ENCODE data around the gene AUTS2.

The AUTS2 gene

DNA sequence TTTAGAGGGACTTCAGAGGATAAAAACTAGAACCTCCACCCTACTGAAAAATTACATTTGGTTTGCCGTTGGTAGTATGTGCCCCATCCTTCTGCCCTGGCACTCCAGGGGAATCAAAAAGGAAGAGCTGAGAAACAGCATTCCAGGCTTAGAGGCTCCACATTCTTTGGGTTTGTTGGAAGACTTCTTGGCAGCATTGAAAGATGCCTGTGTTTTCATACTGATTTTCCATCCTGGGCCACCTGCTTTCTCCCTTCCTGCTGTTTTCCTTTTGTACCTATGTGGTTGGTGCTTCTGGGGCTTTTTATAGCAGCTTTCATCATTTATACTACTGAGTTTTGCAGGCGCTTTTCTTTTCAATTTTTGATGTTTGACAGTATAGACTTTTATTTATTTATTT lies 61.7 kb downstream of the AUTS2 start:
- Mint-ChIP-seq H3K27me3 (ENCODE audit: low read depth) (no peaks in the 10 kb centered on the region), H3K4me1 (peaks cover 60% of the 10 kb centered on the region), H3K36me3 (ENCODE audit: low read depth) (no peaks in the 10 kb centered on the region), H3K9me3 (no peaks in the 10 kb centered on the region), H3K4me3 (no peak overlapping the region), H3K27ac (peak overlapping the region in 1 of 3 experiments; percentile 60)
- TF ChIP-seq, protein P1, sequence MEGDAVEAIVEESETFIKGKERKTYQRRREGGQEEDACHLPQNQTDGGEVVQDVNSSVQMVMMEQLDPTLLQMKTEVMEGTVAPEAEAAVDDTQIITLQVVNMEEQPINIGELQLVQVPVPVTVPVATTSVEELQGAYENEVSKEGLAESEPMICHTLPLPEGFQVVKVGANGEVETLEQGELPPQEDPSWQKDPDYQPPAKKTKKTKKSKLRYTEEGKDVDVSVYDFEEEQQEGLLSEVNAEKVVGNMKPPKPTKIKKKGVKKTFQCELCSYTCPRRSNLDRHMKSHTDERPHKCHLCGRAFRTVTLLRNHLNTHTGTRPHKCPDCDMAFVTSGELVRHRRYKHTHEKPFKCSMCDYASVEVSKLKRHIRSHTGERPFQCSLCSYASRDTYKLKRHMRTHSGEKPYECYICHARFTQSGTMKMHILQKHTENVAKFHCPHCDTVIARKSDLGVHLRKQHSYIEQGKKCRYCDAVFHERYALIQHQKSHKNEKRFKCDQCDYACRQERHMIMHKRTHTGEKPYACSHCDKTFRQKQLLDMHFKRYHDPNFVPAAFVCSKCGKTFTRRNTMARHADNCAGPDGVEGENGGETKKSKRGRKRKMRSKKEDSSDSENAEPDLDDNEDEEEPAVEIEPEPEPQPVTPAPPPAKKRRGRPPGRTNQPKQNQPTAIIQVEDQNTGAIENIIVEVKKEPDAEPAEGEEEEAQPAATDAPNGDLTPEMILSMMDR (IDR thresholded peaks at IDR 0.05; ENCODE audit: unreplicated experiment in 3 of 3) = no peak

DNA sequence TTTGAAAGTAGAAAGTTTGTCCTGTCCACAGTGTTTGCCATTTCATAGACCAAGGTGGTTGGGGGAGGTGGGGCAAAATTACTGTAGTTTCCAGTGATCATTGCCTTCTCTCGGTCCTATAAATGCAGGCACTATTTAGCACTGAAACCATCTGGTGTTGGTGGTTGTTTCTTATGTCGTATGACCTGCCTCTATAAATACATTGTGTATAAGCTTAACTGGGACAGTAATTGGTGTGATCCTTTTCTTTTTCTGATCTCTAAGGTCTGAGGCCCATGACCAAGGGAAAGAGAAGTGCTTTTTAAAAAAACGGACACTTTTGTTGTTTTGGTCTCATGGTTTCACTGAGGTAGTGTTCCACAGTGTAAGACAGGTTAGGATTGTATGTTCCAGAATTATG lies 63.1 kb downstream of the AUTS2 start:
- TF ChIP-seq, protein P1 (IDR thresholded peaks at IDR 0.05; ENCODE audit: unreplicated experiment in 3 of 3) = no peak
- H3K27ac Mint-ChIP-seq = no peak overlapping the region
- peaks cover 47% of the 10 kb centered on the region for H3K4me1 Mint-ChIP-seq
- H3K27me3 Mint-ChIP-seq (ENCODE audit: low read depth) = no peaks in the 10 kb centered on the region
- no peaks in the 10 kb centered on the region for H3K9me3 Mint-ChIP-seq
- H3K4me3 Mint-ChIP-seq = no peak overlapping the region
- no peaks in the 10 kb centered on the region for H3K36me3 Mint-ChIP-seq (ENCODE audit: low read depth)

DNA sequence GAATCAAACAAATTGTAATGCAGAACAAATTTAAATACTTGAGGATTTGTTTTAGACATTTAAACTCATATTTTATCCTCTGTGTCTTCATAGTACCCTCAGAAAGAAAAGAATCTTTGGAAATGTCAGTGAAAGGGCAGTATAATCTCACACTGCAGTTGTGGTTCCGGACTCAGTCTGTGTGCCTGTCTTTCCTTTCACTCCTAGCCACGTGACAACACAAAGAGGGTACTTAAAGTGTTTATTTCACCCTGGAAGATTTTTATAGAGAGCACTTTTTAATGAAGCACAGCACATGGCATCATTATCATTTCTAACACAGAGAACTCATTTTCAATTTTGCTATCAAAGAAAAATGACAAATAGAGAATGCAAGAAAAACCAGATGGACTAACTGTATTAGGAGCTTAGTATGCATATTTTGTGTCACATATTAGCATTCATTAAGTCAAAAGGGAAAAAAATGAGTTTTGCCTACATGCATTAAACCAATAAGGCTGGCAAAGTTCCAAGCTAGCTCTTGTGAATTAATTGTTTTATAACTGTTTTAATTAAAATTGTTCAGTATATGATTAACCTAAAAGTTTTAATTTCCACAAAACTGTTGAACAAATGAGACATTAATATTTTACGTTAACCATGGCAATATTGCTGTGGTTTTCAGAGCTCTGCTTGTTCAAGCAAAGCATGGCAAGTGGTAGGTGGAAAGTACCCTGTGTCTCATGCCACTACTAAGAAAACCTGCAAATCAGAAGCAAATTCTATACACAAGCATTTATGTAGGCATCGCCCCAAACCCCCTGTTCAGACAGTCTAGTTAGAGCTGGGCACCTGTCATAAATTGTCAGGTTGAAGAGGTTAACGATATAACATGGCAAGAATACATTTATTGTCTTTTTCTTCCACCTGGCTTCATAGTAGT lies 65.9 kb downstream of the AUTS2 start:
- no peaks in the 10 kb centered on the region for H3K36me3 Mint-ChIP-seq (ENCODE audit: low read depth)
- H3K27ac Mint-ChIP-seq = no peak overlapping the region
- no peaks in the 10 kb centered on the region for H3K9me3 Mint-ChIP-seq
- TF ChIP-seq, protein P1 (IDR thresholded peaks at IDR 0.05; ENCODE audit: unreplicated experiment in 3 of 3) = no peak
- H3K4me1 Mint-ChIP-seq = peaks cover 28% of the 10 kb centered on the region
- H3K4me3 Mint-ChIP-seq = no peak overlapping the region
- H3K27me3 Mint-ChIP-seq (ENCODE audit: low read depth) = no peaks in the 10 kb centered on the region

DNA sequence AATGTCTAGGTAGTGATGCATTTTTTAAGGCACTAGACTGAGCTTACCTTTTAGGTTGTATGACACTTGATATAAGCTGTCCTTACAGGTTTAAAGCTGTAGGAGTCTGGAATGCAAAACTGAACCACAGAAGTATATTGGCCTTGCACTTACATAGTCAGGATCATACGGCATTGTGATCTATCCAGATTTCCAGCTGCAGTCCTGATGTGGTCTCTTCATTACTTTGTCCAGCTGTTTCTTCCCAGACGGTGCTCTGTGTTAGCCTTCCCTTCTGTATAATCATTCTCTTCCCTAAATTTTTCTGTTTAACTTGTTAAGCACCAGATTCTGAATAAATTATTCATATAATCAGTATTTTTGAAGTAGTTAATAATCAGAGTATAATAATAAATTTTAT lies 67.1 kb downstream of the AUTS2 start:
- Mint-ChIP-seq H3K27ac (no peak overlapping the region), H3K4me1 (peaks cover 25% of the 10 kb centered on the region), H3K9me3 (no peaks in the 10 kb centered on the region), H3K36me3 (ENCODE audit: low read depth) (no peaks in the 10 kb centered on the region), H3K4me3 (no peak overlapping the region), H3K27me3 (ENCODE audit: low read depth) (no peaks in the 10 kb centered on the region)
- TF ChIP-seq, protein P1 (IDR thresholded peaks at IDR 0.05; ENCODE audit: unreplicated experiment in 3 of 3) = no peak

DNA sequence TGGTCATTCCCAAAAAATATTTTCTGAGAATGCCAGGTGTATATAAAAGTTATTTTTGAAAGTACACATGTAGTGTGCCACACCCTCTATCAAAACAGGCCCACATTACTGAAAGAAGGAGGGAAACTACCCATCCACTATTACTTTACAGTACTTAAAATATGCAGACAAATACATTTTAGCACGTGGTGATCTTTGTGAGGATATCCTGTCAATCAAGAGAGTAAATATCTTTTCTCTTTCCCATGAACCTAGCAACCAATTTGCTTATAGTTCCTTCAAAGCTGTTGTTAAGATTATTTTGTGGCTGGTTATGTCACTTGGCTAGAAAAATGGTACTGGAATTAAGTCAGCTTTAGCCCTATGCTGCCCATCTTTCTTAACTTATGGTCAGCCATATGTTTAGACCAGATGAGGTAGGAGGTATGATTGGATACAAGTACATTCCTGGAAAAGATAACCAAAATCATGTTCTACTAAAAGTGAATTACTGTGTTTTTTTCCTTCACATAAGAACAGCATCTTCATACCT lies 70.1 kb downstream of the AUTS2 start:
- H3K4me3 Mint-ChIP-seq = no peak overlapping the region
- no peaks in the 10 kb centered on the region for H3K27me3 Mint-ChIP-seq (ENCODE audit: low read depth)
- no peaks in the 10 kb centered on the region for H3K36me3 Mint-ChIP-seq (ENCODE audit: low read depth)
- TF ChIP-seq, protein P1 (IDR thresholded peaks at IDR 0.05; ENCODE audit: unreplicated experiment in 3 of 3) = no peak
- no peaks in the 10 kb centered on the region for H3K9me3 Mint-ChIP-seq
- H3K4me1 Mint-ChIP-seq = peaks cover 34% of the 10 kb centered on the region
- H3K27ac Mint-ChIP-seq = no peak overlapping the region
